ENCODE measurements around the gene SSR1.

Gene SSR1

DNA sequence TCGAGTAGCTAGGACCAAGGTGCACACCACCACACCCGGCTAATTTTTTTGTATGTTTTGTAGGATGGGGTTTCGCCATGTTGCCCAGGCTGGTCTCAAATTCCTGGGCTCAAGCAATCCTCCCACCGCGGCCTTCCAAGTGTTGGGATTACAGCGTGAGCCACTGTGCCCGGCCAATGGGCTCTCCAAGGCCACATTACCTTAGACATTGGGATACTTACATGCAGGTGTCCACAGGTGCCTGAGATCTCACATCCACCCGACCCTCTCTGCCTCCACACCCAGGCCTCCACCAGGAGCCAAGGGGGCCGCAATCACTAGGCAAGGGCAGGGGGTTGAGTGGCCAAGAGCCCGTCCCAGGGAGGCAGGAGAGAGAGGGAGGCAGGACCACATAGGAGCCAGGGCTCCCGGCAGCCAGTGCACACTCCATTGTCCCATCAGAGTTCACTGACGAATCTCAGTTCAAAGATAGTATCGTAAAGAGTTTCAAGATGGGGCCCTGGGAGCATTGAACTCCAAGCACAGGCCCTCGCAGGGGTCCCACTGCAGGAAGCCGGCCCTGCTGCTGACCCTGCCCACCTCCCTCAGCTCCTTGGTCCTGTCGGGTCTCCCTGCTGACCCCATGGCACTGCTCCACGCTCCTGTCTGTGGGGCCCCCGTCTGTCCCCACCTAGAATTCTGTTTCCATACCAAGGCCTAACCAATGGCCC lies 55.3 kb downstream of the SSR1 start:
- DNase-seq (ENCODE audit: low read depth in 1 of 2, low spot score in 1 of 2): no peak
- no peak for TF ChIP-seq JUND (IDR thresholded peaks at IDR 0.05; ENCODE audit: low read depth)
- in situ Hi-C loops (cut with HindIII; ENCODE audit: low pct_unique_long_range_greater_than_20kb, low sequenced_read_pairs): no loop called here

DNA sequence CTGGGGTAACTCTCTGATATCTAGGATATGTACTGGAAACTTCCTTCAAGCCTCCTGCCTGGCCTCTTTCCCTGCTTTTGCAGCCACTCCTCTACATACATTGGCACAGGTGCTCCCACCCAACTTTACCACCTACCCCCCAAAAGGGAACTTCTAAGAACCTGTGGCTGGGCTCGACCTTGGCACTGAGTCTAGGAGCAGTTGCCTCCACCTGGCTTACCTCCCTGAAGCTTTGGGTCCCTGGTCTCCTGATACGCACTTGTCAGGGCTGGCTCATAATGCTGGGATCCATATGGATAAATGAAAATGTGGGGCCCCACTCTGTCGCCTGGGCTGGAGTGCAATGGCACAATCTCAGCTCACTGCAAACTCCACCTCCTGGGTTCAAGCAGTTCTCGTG lies 56.2 kb downstream of the SSR1 start:
- in situ Hi-C loops (cut with HindIII; ENCODE audit: low pct_unique_long_range_greater_than_20kb, low sequenced_read_pairs): no loop called here
- DNase-seq (ENCODE audit: low read depth in 1 of 2, low spot score in 1 of 2): no peak
- TF ChIP-seq JUND (IDR thresholded peaks at IDR 0.05; ENCODE audit: low read depth): no peak

DNA sequence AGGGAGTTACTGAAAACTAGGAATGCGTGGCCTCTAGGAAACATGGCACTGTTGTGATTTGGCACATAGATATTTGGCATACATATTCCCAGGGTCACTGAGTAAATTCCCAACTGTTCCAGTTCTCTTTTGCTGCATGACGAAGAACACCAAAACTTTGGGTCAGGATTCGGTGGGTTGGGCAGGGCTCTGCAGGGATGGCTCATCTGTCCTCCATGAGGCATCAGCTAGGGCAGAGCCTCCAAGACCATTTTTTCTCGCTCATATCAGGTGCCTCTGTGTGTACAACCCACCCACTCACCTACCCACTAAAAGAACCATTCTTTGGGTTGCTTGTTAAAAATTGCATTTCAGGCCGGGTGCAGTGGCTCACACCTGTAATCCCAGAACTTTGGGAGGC lies 57.1 kb downstream of the SSR1 start:
- DNase-seq (ENCODE audit: low read depth in 1 of 2, low spot score in 1 of 2): no peak
- in situ Hi-C loops (cut with HindIII; ENCODE audit: low pct_unique_long_range_greater_than_20kb, low sequenced_read_pairs): no loop called here
- no peak for TF ChIP-seq JUND (IDR thresholded peaks at IDR 0.05; ENCODE audit: low read depth)

DNA sequence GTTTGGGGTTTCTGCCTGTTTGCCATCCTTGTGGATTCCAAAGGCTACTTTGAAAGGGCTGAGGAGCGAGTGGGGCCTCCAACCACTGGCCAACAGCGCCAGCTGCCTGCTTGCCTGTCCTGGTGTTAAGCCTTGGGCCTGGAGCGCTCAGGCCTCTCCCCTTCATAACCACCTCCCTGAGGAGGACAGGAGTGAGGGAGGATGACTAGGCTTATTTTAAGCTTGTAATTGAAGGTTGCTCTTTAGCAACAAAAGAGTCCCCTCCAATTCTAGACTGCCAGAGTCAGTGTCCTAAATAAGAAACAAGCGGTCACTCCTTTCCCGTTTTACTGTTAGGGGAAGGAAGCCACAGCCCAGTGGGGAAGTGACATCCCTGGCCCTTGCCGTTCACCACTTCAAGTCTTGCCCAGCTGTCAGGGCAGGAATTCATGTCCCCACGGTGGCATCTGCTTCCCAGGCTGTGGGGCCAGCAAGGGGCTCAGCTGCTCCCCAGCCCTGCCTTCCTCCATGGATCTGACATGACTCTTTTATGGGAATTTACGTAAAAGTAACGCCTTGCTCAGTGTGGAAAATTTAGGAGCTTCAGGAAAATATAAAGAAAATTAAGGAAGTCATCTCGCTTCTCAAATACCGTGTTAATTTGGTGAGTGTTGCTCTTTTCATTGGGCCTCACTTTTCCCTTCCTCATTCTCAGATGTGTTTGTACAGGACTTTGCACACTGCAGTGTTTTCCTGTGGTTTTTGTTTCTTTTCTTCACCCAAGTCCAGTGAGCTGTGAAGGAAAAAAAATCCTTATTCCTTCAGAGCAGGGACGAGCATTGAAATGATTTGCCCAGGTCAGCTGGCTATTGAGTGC lies 57.8 kb downstream of the SSR1 start:
- DNase-seq (ENCODE audit: low read depth in 1 of 2, low spot score in 1 of 2): no peak
- no peak for TF ChIP-seq JUND (IDR thresholded peaks at IDR 0.05; ENCODE audit: low read depth)
- in situ Hi-C loops (cut with HindIII; ENCODE audit: low pct_unique_long_range_greater_than_20kb, low sequenced_read_pairs): no loop called here

DNA sequence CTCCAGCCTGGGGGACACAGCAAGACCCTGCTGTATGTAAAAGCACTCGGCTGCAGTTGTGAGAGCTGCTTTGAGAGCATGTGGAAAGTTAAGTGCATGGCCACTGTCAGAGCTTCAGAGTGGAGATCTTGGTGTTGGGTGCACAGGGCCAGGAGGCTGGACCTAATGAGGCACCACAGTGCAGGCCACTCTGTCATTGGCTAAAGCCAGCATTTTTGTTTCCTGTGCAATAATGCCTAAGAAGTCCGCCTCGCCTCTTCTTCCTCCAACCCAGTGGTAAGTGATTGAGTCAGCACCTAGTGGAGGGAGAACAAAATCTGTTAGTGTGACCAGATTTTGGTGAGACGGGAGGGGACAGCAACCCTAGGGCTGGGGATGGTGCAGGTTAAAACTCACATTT lies 60.6 kb downstream of the SSR1 start:
- TF ChIP-seq JUND (IDR thresholded peaks at IDR 0.05; ENCODE audit: low read depth): no peak

DNA sequence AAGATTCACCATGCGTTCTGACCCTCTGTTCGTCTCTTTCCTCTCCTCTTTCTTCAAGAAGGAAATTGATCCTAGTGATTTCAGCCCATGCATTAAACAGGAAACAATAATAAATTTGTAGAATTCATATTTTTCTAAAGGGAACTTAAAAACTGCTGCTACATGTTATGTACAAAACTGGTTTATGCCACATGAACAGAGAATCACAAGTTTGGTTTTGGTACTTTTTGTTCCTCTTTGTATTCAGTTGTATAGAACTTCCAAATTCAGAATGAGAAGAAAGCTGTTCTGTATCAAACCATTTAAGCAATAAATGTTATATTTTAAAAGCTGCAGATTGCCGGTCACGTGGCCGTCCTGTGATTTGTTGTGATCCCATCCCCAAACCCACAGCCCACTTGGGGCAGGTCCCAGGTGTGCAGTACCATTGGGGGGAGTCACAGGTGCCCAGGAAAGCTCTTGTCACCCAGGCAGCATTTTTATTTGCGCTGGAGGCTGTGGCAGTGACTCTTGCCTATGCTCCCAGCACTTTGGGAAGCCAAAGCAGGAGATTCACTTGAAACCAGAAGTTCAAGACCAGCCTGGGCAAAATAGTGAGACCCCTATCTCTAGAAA lies 61.2 kb downstream of the SSR1 start:
- no peak for DNase-seq (ENCODE audit: low read depth in 1 of 2, low spot score in 1 of 2)
- no peak for TF ChIP-seq JUND (IDR thresholded peaks at IDR 0.05; ENCODE audit: low read depth)
- in situ Hi-C loops (cut with HindIII; ENCODE audit: low pct_unique_long_range_greater_than_20kb, low sequenced_read_pairs): no loop called here

More for the DNA sequence above, 60.6 kb downstream of the SSR1 start:
- in situ Hi-C loops (cut with HindIII; ENCODE audit: low pct_unique_long_range_greater_than_20kb, low sequenced_read_pairs): no loop called here
- DNase-seq (ENCODE audit: low read depth in 1 of 2, low spot score in 1 of 2): no peak

DNA sequence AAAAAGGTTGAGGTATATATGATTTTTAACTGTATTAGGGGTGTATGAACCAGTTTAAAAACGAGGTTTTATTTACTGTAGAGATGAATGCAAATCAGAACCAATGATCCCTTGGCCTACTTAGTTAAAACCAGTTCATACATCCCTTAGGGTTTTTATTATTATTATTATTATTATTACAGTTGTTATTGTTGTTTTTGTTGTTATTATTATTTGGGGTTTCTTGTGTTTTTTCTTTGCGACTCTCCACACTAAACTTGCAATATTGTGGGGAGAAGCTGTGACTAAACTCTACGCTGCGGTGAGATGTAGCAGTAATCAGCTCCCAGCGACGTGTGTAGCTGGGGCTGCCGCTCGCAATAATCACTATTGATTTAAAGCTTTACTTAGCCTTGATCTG lies 62.2 kb downstream of the SSR1 start:
- DNase-seq (ENCODE audit: low read depth in 1 of 2, low spot score in 1 of 2): no peak

DNA sequence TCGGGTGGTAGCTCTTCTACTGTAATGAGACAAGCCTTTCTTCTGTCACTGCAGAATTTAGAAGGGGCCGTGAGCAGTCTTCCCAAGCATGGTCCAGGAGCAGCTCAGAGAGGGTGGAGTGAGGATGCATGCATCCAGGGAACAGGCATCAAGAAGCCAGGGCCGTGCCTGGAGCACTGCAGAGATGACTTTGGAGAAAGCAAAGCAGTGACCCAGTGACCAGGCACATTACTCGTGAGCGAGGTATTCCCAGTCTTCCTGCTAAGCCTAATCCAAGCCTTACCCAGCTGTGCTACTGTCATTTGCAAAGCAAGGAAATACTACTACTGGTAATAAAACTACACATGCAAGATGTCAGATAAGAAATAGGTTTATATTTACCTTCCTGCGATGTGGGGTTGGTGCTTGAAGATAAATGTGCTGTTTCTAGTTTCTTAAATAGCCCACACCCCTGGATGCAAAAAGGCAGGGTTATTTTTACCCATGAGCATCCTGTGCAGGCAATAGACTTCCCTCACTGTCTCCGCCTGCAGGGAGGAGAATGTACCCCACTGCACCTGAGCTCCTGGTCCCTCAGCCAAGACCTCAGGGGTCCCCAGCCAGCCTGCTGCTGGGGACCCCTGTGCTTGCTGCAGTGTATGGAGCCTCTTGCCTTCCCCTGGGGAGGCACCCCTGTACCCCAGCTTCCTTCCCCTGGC lies 62.9 kb downstream of the SSR1 start:
- DNase-seq (ENCODE audit: low read depth in 1 of 2, low spot score in 1 of 2): no peak
- in situ Hi-C loops (cut with HindIII; ENCODE audit: low pct_unique_long_range_greater_than_20kb, low sequenced_read_pairs): no loop called here
- TF ChIP-seq JUND (IDR thresholded peaks at IDR 0.05; ENCODE audit: low read depth): no peak

More for the DNA sequence above, 62.2 kb downstream of the SSR1 start:
- in situ Hi-C loops (cut with HindIII; ENCODE audit: low pct_unique_long_range_greater_than_20kb, low sequenced_read_pairs): no loop called here
- TF ChIP-seq JUND (IDR thresholded peaks at IDR 0.05; ENCODE audit: low read depth): no peak

DNA sequence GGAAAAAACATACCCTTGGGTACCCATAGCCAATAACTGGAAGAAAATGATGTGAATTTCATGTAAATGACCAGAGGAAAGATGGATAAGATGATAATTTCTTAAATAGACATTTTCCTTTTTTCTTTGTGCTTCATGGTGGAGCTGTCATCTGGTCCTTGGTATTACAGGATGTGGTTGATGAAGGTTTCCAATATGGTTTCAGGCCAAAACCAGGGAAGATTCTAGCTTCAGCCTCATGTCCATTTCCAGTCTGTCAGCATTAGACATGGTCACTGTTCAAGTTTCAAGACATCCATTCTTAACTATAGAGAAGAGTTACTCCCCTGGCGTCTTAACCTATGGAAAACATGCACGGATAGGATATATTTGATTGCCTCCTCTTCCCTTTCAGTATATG lies 63.6 kb downstream of the SSR1 start:
- in situ Hi-C loops (cut with HindIII; ENCODE audit: low pct_unique_long_range_greater_than_20kb, low sequenced_read_pairs): no loop called here
- TF ChIP-seq JUND (IDR thresholded peaks at IDR 0.05; ENCODE audit: low read depth): no peak
- no peak for DNase-seq (ENCODE audit: low read depth in 1 of 2, low spot score in 1 of 2)

DNA sequence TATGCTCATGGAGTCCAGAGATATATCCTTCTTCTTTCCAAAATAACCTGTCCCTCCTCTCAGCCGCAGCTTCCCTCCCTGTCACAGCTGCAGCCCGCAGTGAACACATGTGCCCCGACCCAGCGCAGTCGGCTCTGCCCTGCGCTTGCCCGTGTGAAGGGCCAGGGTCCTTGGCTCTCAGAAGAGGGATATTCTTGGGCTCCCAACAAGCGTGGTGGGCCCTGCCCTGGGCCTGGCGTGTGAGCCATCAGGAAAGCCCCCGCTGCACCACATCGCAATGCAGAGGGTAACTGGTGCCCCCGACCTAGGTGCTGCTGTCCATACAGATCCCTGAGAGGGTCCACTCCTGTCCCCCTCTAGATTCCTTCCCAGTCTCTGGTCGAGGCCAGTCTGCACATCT lies 65.2 kb downstream of the SSR1 start:
- in situ Hi-C loops (cut with HindIII; ENCODE audit: low pct_unique_long_range_greater_than_20kb, low sequenced_read_pairs): no loop called here
- DNase-seq (ENCODE audit: low read depth in 1 of 2, low spot score in 1 of 2): no peak
- no peak for TF ChIP-seq JUND (IDR thresholded peaks at IDR 0.05; ENCODE audit: low read depth)

DNA sequence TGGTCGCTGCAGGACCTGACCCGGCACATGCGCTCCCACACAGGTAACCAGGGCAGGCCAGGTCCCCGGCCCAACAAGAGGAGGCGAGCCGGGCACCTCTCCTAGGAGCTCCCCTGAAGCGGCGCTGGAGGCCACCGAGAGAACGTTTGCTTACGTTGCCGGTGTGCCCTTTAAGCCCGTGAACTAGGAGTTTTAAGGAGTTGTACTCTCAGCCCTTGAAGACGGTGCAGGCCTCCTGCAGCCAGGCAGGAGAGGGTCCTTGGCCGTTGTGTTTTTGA lies 65.9 kb downstream of the SSR1 start:
- in situ Hi-C loops (cut with HindIII; ENCODE audit: low pct_unique_long_range_greater_than_20kb, low sequenced_read_pairs): no loop called here
- no peak for TF ChIP-seq JUND (IDR thresholded peaks at IDR 0.05; ENCODE audit: low read depth)
- DNase-seq (ENCODE audit: low read depth in 1 of 2, low spot score in 1 of 2): no peak

DNA sequence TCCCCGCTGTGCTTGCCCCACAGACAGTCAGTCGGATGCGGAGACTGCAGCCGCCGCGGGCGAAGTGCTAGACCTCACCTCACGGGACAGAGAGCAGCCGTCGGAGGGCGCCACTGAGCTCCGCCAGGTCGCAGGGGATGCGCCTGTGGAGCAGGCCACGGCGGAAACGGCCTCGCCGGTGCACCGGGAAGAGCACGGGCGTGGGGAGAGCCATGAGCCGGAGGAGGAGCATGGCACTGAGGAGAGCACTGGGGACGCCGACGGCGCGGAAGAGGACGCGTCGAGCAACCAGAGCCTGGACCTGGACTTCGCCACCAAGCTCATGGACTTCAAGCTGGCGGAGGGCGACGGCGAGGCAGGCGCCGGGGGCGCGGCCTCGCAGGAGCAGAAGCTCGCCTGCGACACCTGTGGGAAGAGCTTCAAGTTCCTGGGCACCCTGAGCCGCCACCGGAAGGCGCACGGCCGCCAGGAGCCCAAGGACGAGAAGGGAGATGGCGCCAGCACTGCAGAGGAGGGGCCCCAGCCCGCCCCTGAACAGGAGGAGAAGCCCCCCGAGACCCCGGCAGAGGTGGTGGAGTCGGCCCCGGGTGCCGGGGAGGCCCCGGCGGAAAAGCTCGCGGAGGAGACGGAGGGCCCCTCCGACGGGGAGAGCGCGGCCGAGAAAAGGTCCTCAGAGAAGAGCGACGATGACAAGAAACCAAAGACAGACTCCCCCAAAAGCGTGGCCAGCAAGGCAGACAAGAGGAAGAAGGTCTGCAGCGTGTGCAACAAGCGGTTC lies 66.4 kb downstream of the SSR1 start:
- in situ Hi-C loops (cut with HindIII; ENCODE audit: low pct_unique_long_range_greater_than_20kb, low sequenced_read_pairs): no loop called here
- DNase-seq (ENCODE audit: low read depth in 1 of 2, low spot score in 1 of 2): no peak
- no peak for TF ChIP-seq JUND (IDR thresholded peaks at IDR 0.05; ENCODE audit: low read depth)
